ENCODE data around the gene RFFL. TPM values are rescaled to one million over a fixed set of nuclear protein-coding genes. Genes with fewer than 3 reads are reported as not detected.

RFFL gene
- total RNA-seq, 2 experiments from 2014 or later = 11.3 to 12.0 TPM

- H3K4me1 Mint-ChIP-seq (ENCODE audit: low read depth) = peaks cover 5% of the 10 kb centered on the region
- DNase-seq (no peak), ATAC-seq (no peak)
- no peak overlapping the region for H3K27ac Mint-ChIP-seq
- TF ChIP-seq CTCF (IDR thresholded peaks at IDR 0.05) = no peak
- ChIA-PET POLR2A (interaction anchor here (0.6 to 6.3 kb wide), 5 partner anchors 32 to 126 kb away, joined by 4 to 33 read pairs (median 6); partner anchors contain the start of gene RAD51D), CTCF (interaction anchor here (1.1 to 5.6 kb wide), 9 partner anchors 10 to 122 kb away, joined by 3 to 59 read pairs (median 4); partner anchors contain the start of genes RAD51D and RFFL)
- no peaks in the 10 kb centered on the region for H3K27me3 Mint-ChIP-seq
- peaks cover 35% of the 10 kb centered on the region for H3K36me3 Mint-ChIP-seq (ENCODE audit: low read depth)
- H3K4me3 Mint-ChIP-seq = no peak overlapping the region
- intact Hi-C loops (cut with micrococcal nuclease) = loop anchor here (5.0 kb wide), 2 partner anchors 105 to 125 kb away; partner anchors contain the start of gene FNDC8
- no peaks in the 10 kb centered on the region for H3K9me3 Mint-ChIP-seq
These were observed 66.1 kb downstream of the RFFL start for GRCh38 chr17:34997355-34997862.

- H3K27me3 Mint-ChIP-seq = no peaks in the 10 kb centered on the region
- intact Hi-C loops (cut with micrococcal nuclease) = loop anchor here (5.0 kb wide), 2 partner anchors 106 to 126 kb away; partner anchors contain the start of gene FNDC8
- ATAC-seq (no peak), DNase-seq (no peak)
- no peak overlapping the region for H3K27ac Mint-ChIP-seq
- CTCF ChIA-PET = interaction anchor here (1.1 to 5.6 kb wide), 9 partner anchors 10 to 122 kb away, joined by 3 to 59 read pairs (median 4); partner anchors contain the start of genes RAD51D and RFFL
- no peak for TF ChIP-seq CTCF (IDR thresholded peaks at IDR 0.05)
- H3K4me1 Mint-ChIP-seq (ENCODE audit: low read depth) = peaks cover 5% of the 10 kb centered on the region
- no peak overlapping the region for H3K4me3 Mint-ChIP-seq
- peaks cover 32% of the 10 kb centered on the region for H3K36me3 Mint-ChIP-seq (ENCODE audit: low read depth)
- no peaks in the 10 kb centered on the region for H3K9me3 Mint-ChIP-seq
- POLR2A ChIA-PET = interaction anchor here (1.0 to 6.3 kb wide), 3 partner anchors 93 to 127 kb away, joined by 6 to 33 read pairs (median 7); partner anchors contain the start of gene RAD51D
These were observed 66.9 kb downstream of the RFFL start for GRCh38 chr17:34996422-34997285.

GRCh38 chr17:34993031-34993430, 70.5 kb downstream of the RFFL start:
- no peak overlapping the region for H3K27ac Mint-ChIP-seq
- H3K4me3 Mint-ChIP-seq = no peak overlapping the region
- no peak for DNase-seq
- H3K27me3 Mint-ChIP-seq = no peaks in the 10 kb centered on the region
- POLR2A ChIA-PET = no interaction called here
- H3K4me1 Mint-ChIP-seq (ENCODE audit: low read depth) = peaks cover 5% of the 10 kb centered on the region
- no peak for TF ChIP-seq CTCF (IDR thresholded peaks at IDR 0.05)
- peaks cover 39% of the 10 kb centered on the region for H3K36me3 Mint-ChIP-seq (ENCODE audit: low read depth)
- CTCF ChIA-PET = interaction anchor here (1.6 to 3.1 kb wide), 3 partner anchors 21 to 126 kb away, joined by 3 to 15 read pairs (median 10); partner anchors contain the start of gene RAD51D
- no peak for ATAC-seq
- no peaks in the 10 kb centered on the region for H3K9me3 Mint-ChIP-seq
- intact Hi-C loops (cut with micrococcal nuclease) = no loop called here

GRCh38 chr17:34991606-34992005, 71.9 kb downstream of the RFFL start:
- DNase-seq = no peak
- intact Hi-C loops (cut with micrococcal nuclease) = no loop called here
- no peak for ATAC-seq
- no peak overlapping the region for H3K4me3 Mint-ChIP-seq
- ChIA-PET POLR2A (interaction anchor here (1.1 to 2.9 kb wide), 6 partner anchors 10 to 127 kb away, joined by 3 to 22 read pairs (median 6); partner anchors contain the start of genes CCT6B, LIG3 and ZNF830), CTCF (interaction anchor here (0.9 to 2.3 kb wide), 6 partner anchors 9 to 127 kb away, joined by 3 to 19 read pairs (median 4); partner anchors contain the start of gene RAD51D)
- H3K27me3 Mint-ChIP-seq = no peaks in the 10 kb centered on the region
- H3K9me3 Mint-ChIP-seq = no peaks in the 10 kb centered on the region
- H3K36me3 Mint-ChIP-seq (ENCODE audit: low read depth) = peaks cover 44% of the 10 kb centered on the region
- no peak for TF ChIP-seq CTCF (IDR thresholded peaks at IDR 0.05)
- H3K4me1 Mint-ChIP-seq (ENCODE audit: low read depth) = peaks cover 3% of the 10 kb centered on the region
- H3K27ac Mint-ChIP-seq = peak overlapping the region; percentile 60

Measured in activated CD8-positive, alpha-beta T cell treated with anti-CD3 and anti-CD28 coated beads for 36 hours (primary cell).